DOHH2 (cell line): ENCODE measurements around the gene PDIA2.

ENCODE experiments used
- EZH2phosphoT487 ChIP-seq: fragments of 200-600 bp; sonication (generic); IDR thresholded peaks from 2 replicates; pipeline ENCODE4 v1.6.1; 2017; ENCODE audit warnings: borderline replicate concordance, mild to moderate bottlenecking, antibody characterized with exemption, low read length, moderate library complexity, mixed read lengths
- TF ChIP-seq, protein P1 (sequence below): fragments of 200-600 bp; sonication (generic); IDR thresholded peaks from one replicate; pipeline ENCODE4 v1.5.1; 2014; ENCODE audit warnings: antibody characterized with exemption, mild to moderate bottlenecking, low read depth, low read length; ENCODE audit not compliant: poor library complexity, severe bottlenecking

DNA sequence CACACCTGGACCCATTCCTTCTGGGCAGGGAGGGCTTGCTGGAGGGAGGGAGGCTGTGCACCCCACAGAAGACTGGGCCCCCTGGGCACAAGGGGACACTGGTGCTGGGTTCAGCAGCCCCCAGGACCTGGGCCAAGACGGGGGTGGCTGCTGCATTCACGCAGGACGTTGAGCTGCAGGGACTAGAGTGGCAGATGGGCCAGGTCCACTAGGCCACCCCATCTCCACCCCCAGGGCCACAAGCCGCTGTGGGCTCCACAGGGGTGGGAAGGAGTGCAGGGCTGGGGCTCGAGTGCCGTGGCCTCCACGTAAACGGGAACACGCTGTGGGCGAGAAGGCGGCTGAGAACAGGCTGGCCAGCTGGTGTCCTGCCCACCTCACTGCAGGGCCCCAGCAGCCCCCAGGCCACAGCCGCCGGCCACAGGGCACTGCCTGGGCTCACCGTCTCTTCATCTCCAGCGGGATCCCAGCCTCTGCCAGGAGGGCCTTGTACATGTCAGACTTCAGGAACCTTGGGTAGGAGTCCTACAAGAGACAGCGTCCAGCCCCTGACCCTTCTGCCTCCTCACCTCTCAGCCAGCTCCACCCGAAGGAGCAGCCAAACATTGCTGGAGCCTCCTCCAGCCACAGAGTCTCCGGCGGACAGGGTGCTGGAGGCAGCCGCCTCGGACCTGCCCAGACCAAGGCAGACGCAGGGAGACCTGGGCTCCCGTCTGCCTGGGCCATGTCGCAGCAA lies 13.7 kb upstream of the PDIA2 start:
- TF ChIP-seq, protein P1, sequence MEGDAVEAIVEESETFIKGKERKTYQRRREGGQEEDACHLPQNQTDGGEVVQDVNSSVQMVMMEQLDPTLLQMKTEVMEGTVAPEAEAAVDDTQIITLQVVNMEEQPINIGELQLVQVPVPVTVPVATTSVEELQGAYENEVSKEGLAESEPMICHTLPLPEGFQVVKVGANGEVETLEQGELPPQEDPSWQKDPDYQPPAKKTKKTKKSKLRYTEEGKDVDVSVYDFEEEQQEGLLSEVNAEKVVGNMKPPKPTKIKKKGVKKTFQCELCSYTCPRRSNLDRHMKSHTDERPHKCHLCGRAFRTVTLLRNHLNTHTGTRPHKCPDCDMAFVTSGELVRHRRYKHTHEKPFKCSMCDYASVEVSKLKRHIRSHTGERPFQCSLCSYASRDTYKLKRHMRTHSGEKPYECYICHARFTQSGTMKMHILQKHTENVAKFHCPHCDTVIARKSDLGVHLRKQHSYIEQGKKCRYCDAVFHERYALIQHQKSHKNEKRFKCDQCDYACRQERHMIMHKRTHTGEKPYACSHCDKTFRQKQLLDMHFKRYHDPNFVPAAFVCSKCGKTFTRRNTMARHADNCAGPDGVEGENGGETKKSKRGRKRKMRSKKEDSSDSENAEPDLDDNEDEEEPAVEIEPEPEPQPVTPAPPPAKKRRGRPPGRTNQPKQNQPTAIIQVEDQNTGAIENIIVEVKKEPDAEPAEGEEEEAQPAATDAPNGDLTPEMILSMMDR, result no peak
- TF ChIP-seq EZH2phosphoT487, result no peak
